HAP-1 (cell line): ENCODE results near the gene TSPY3.
"Not testable (repeated sequence)": the region's sequence is repeated elsewhere in the genome, so short reads cannot be mapped to it uniquely, and the experiment has no call there.

Source experiments
- DNase-seq, 2 experiments: peaks; one replicate each; pipeline ENCODE4 v3.0.0-alpha.2; 2016 to 2020; ENCODE audit warnings: low spot score in 2 of 2
- H3K27me3 ChIP-seq: fragments of 250-450 bp; sonication (Bioruptor Pico); 2 replicates; pipeline ENCODE4 v1.5.1; 2020; ENCODE audit warnings: low read depth, mild to moderate bottlenecking, moderate library complexity
- H3K36me3 ChIP-seq: fragments of 250-450 bp; sonication (Bioruptor Pico); replicated peaks from 2 replicates; pipeline ENCODE4 v1.5.1; 2020; ENCODE audit warnings: mild to moderate bottlenecking
- H3K4me1 ChIP-seq: fragments of 250-450 bp; sonication (Bioruptor Pico); 2 replicates; pipeline ENCODE4 v1.5.1; 2020; ENCODE audit warnings: mild to moderate bottlenecking
- H3K4me3 ChIP-seq: fragments of 250-450 bp; sonication (Bioruptor Pico); 2 replicates; pipeline ENCODE4 v1.5.1; 2020; ENCODE audit warnings: mild to moderate bottlenecking, moderate library complexity
- H3K9me3 ChIP-seq: fragments of 250-450 bp; sonication (Bioruptor Pico); 2 replicates; pipeline ENCODE4 v1.5.1; 2020; ENCODE audit warnings: mild to moderate bottlenecking, moderate library complexity
- in situ Hi-C: fragments of 300-500 bp; cut with MboI; formaldehyde crosslinking; loops from 3 replicates; pipeline ENCODE4 v1.14.3; 2020; ENCODE audit warnings: low sequenced_read_pairs, inconsistent platforms, mixed read lengths

Gene TSPY3, protein sequence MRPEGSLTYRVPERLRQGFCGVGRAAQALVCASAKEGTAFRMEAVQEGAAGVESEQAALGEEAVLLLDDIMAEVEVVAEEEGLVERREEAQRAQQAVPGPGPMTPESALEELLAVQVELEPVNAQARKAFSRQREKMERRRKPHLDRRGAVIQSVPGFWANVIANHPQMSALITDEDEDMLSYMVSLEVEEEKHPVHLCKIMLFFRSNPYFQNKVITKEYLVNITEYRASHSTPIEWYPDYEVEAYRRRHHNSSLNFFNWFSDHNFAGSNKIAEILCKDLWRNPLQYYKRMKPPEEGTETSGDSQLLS

DNA sequence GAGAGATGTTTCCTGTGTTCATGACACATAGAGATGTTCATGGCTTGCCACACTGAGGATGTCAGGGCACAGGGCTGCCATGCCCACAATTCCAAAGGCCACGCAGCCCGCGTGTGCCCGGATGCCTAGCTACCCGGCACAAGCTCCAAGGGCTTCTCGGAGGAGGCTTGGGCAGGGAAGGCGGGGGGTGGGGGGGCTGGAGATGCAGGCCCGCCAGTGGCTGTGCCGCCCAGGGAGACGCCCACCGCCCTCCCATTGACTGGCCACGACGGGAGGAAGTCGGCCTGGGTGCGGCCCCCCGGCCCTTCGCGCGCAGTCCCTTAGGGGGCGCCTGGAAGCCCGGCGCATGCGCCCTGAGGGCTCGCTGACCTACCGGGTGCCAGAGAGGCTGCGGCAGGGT is at the start of gene TSPY3:
Gene TSPY3 (plus strand): TSS at position 301 of the 400 bp plus-strand sequence. CDS start 46 bp downstream, at position 347.
- DNase-seq, in situ Hi-C loops, H3K9me3 ChIP-seq: not testable (repeated sequence)

DNA sequence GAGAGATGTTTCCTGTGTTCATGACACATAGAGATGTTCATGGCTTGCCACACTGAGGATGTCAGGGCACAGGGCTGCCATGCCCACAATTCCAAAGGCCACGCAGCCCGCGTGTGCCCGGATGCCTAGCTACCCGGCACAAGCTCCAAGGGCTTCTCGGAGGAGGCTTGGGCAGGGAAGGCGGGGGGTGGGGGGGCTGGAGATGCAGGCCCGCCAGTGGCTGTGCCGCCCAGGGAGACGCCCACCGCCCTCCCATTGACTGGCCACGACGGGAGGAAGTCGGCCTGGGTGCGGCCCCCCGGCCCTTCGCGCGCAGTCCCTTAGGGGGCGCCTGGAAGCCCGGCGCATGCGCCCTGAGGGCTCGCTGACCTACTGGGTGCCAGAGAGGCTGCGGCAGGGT is 40.7 kb upstream of the TSPY3 start, which contains the start of gene TSPY8:
Gene TSPY8 (plus strand): TSS at position 301 of the 400 bp plus-strand sequence. CDS start 46 bp downstream, at position 347.
- in situ Hi-C loops, H3K27me3 ChIP-seq, H3K4me1 ChIP-seq, DNase-seq, H3K36me3 ChIP-seq, H3K4me3 ChIP-seq, H3K9me3 ChIP-seq: not testable (repeated sequence)

More for the DNA sequence above, at the start of gene TSPY3:
- H3K36me3 ChIP-seq, H3K4me1 ChIP-seq, H3K27me3 ChIP-seq, H3K4me3 ChIP-seq: not testable (repeated sequence)

DNA sequence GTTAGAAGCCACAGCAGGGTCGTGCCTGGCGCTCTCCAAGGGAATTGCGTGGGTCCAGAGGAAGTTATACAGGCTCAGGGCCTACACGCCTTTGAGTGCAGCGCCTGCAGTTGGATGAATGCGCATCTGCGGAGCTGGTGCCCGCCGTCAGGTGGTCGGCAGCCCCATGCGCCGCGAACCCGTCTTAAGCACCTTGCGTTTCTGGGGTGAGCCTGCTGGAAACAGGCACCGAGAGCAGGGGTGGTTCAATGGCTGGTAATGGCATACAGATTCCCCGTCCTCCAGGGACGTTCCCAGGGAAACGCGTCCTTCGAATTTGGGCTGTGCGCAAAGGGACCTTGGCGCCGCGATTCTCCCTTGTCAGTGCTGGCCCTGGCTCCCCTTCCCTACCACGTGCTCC is 1.7 kb upstream of the TSPY3 start:
- H3K9me3 ChIP-seq, H3K36me3 ChIP-seq, H3K27me3 ChIP-seq, H3K4me1 ChIP-seq, H3K4me3 ChIP-seq, DNase-seq, in situ Hi-C loops: not testable (repeated sequence)
